Parathyroid adenoma (tissue), 2 donors: Measurements from ENCODE around the gene SPRN.

Experiments
- H2AFZ ChIP-seq: fragments of 300-600 bp; sonication (generic); one replicate; pipeline ENCODE4 v1.7.0; 2017; ENCODE audit warnings: antibody characterized with exemption, mild to moderate bottlenecking
- H3K27ac ChIP-seq: fragments of 300-600 bp; sonication (generic); one replicate; pipeline ENCODE4 v1.7.0; 2017
- H3K27me3 ChIP-seq: fragments of 300-600 bp; sonication (generic); one replicate; pipeline ENCODE4 v1.7.0; 2017; ENCODE audit warnings: low read length; ENCODE audit not compliant: control insufficient read depth, insufficient read depth
- H3K36me3 ChIP-seq: fragments of 300-600 bp; sonication (generic); one replicate; pipeline ENCODE4 v1.7.0; 2017; ENCODE audit warnings: low read length; ENCODE audit not compliant: control insufficient read depth, insufficient read depth
- H3K4me1 ChIP-seq: fragments of 300-600 bp; sonication (generic); one replicate; pipeline ENCODE4 v1.7.0; 2017; ENCODE audit warnings: control low read depth
- H3K4me2 ChIP-seq: fragments of 300-600 bp; sonication (generic); one replicate; pipeline ENCODE4 v1.7.0; 2017; ENCODE audit warnings: low read length
- H3K4me3 ChIP-seq: fragments of 300-600 bp; sonication (generic); one replicate; pipeline ENCODE4 v1.7.0; 2017; ENCODE audit warnings: low read depth, low read length
- H3K79me2 ChIP-seq: fragments of 300-600 bp; sonication (generic); one replicate; pipeline ENCODE4 v1.7.0; 2017; ENCODE audit warnings: control low read depth
- H3K9ac ChIP-seq: fragments of 300-600 bp; sonication (generic); one replicate; pipeline ENCODE4 v1.7.0; 2017; ENCODE audit warnings: mild to moderate bottlenecking
- H3K9me3 ChIP-seq: fragments of 300-600 bp; sonication (generic); one replicate; pipeline ENCODE4 v1.7.0; 2017; ENCODE audit warnings: low read length; ENCODE audit not compliant: control insufficient read depth
- CTCF ChIP-seq: fragments of 300-600 bp; sonication (generic); IDR thresholded peaks from one replicate; pipeline ENCODE4 v1.7.0; 2017; ENCODE audit warnings: antibody characterized with exemption, mild to moderate bottlenecking
- donor health status: primary hyperparathyroidism.

SPRN gene

GRCh38 chr10:133467286-133467911 is 43.0 kb upstream of the SPRN start:
- no peak overlapping the region for H3K4me3 ChIP-seq
- no peak for TF ChIP-seq CTCF
- no peak overlapping the region for H3K9ac ChIP-seq

GRCh38 chr10:133466683-133467275 is 42.4 kb upstream of the SPRN start:
- no peaks in the 10 kb centered on the region for H3K79me2 ChIP-seq
- no peaks in the 10 kb centered on the region for H3K27me3 ChIP-seq
- no peaks in the 10 kb centered on the region for H3K4me1 ChIP-seq
- H3K4me2 ChIP-seq, result no peak overlapping the region
- no peak overlapping the region for H3K9ac ChIP-seq
- no peak overlapping the region for H3K4me3 ChIP-seq
- no peak overlapping the region for H3K27ac ChIP-seq
- H3K36me3 ChIP-seq, result no peaks in the 10 kb centered on the region
- no peak for TF ChIP-seq CTCF
- H3K9me3 ChIP-seq, result no peaks in the 10 kb centered on the region
- no peak overlapping the region for H2AFZ ChIP-seq

More at GRCh38 chr10:133467286-133467911, 43.0 kb upstream of the SPRN start:
- Histone ChIP-seq H3K4me1 (no peaks in the 10 kb centered on the region), H3K36me3 (no peaks in the 10 kb centered on the region), H3K27ac (no peak overlapping the region), H3K4me2 (no peak overlapping the region), H2AFZ (no peak overlapping the region), H3K9me3 (no peaks in the 10 kb centered on the region), H3K27me3 (no peaks in the 10 kb centered on the region), H3K79me2 (no peaks in the 10 kb centered on the region)

GRCh38 chr10:133465950-133466474 is 41.6 kb upstream of the SPRN start:
- H3K79me2 ChIP-seq, result no peaks in the 10 kb centered on the region
- H3K4me3 ChIP-seq, result no peak overlapping the region
- TF ChIP-seq CTCF, result no peak
- no peak overlapping the region for H3K27ac ChIP-seq
- no peaks in the 10 kb centered on the region for H3K27me3 ChIP-seq
- no peak overlapping the region for H3K4me2 ChIP-seq
- H3K9ac ChIP-seq, result no peak overlapping the region
- no peak overlapping the region for H2AFZ ChIP-seq
- H3K4me1 ChIP-seq, result no peaks in the 10 kb centered on the region
- H3K36me3 ChIP-seq, result no peaks in the 10 kb centered on the region
- H3K9me3 ChIP-seq, result no peaks in the 10 kb centered on the region

GRCh38 chr10:133465191-133465949 is 40.9 kb upstream of the SPRN start:
- no peaks in the 10 kb centered on the region for H3K79me2 ChIP-seq
- no peaks in the 10 kb centered on the region for H3K27me3 ChIP-seq
- H3K9ac ChIP-seq, result no peak overlapping the region
- H3K9me3 ChIP-seq, result no peaks in the 10 kb centered on the region
- H3K36me3 ChIP-seq, result no peaks in the 10 kb centered on the region
- no peak overlapping the region for H3K4me2 ChIP-seq
- H2AFZ ChIP-seq, result no peak overlapping the region
- no peak overlapping the region for H3K27ac ChIP-seq
- no peak overlapping the region for H3K4me3 ChIP-seq
- TF ChIP-seq CTCF, result no peak
- H3K4me1 ChIP-seq, result no peaks in the 10 kb centered on the region
